A204.1 (cell line): ENCODE measurements around the gene SLC26A3.
"Not testable (repeated sequence)": the region's sequence is repeated elsewhere in the genome, so short reads cannot be mapped to it uniquely, and the experiment has no call there.

Experiments used
- FAIRE-seq: peaks from 2 replicates; lab custom pipeline; 2012; peaks lifted over from hg19 to GRCh38; lab: Jason Lieb, UNC

SLC26A3 gene

GRCh38 chr7:107803009-107803610 is at the start of gene SLC26A3:
TSS of gene SLC26A3 (minus strand) at chr7:107803223. CDS start at chr7:107794509, 8,714 bp downstream.
- no peak for FAIRE-seq

- no peak for FAIRE-seq
These were observed 47.6 kb upstream of the SLC26A3 start for GRCh38 chr7:107850643-107851042.

GRCh38 chr7:107850216-107850615 is 47.2 kb upstream of the SLC26A3 start:
- FAIRE-seq = no peak

DNA sequence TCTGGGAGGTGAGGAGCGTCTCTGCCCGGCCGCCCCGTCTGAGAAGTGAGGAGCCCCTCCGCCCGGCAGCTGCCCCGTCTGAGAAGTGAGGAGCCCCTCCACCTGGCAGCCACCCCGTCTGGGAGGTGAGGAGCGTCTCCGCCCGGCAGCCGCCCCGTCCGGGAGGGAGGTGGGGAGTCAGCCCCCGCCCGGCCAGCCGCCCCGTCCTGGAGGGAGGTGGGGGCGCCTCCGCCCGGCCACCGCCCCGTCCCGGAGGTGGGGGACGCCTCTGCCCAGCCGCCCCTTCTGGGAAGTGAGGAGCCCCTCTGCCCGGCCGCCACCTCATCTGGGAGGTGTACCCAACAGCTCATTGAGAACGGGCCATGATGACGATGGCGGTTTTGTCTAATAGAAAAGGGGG is 45.2 kb upstream of the SLC26A3 start:
- FAIRE-seq = not testable (repeated sequence)

DNA sequence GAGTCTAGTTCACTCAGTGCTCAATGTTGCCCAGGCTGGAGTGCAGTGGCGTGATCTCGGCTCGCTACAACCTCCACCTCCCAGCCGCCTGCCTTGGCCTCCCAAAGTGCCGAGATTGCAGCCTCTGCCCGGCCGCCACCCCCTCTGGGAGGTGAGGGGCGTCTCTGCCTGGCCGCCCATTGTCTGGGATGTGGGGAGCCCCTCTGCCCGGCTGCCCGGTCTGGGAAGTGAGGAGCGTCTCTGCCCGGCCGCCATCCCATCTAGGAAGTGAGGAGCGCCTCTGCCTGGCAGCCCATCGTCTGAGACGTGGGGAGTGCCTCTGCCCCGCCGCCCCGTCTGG is 44.8 kb upstream of the SLC26A3 start:
- FAIRE-seq = not testable (repeated sequence)

DNA sequence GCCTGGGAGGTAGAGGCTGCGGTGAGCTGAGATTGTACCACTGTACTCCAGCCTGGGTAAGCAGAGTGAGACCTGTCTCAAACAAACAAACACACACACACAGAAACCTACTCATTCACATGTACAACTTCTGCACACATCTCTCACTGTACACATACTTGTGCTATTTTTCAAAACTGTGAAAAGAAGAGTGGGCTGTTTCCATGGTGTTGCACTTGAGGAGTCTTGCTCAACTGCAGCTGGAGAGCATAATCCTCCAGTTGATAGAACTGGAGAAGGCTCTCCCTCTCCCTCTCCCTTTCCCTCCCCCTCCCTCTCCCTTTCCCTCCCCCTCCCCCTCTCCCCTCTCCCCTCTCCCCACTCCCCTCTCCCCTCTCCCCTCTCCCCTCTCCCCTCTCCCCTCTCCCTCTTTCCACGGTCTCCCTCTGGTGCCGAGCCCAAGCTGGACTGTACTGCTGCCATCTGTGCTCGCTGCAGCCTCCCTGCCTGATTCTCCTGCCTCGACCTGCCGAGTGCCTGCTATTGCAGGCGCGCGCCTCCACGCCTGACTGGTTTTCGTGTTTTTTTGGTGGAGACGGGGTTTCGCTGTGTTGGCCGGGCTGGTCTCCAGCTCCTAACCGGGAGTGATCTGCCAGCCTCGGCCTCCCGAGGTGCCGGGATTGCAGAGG is 44.3 kb upstream of the SLC26A3 start:
- FAIRE-seq = no peak

DNA sequence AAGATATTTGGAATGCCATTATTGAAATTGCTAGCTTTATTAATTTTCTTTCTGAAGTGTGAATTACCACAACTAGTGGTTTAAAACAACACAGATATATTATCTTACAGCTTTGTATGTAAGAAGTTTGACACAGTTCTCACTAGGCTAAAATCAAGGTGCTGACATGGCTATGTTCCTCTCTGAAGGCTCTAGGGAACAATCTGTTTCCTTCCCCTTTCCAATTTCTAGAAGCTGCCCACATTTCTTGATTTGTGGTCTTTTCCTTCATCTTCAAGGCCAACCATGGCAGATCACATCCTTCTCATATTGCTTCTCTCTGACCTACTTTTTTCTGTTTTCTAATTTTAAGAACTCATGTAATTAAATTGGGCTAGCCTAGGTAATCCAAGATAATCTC is 43.3 kb upstream of the SLC26A3 start:
- no peak for FAIRE-seq

GRCh38 chr7:107843184-107843583 is 40.2 kb upstream of the SLC26A3 start:
- FAIRE-seq = no peak

DNA sequence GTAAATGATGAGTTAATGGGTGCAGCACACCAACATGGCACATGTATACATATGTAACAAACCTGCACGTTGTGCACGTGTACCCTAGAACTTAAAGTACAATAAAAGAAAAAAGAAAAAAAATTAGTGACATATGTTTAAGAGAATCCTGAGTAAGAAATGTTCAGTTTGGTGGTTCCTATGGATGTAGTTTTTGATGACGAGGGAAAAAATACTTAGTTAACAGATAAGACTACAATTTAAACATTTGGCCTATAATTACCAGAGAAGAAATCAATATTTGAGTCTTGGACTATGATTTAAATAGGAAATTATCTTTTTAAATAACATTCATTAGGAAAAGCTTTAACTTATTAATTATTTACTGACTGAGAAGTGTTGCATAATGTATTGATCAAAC is 39.2 kb upstream of the SLC26A3 start:
- no peak for FAIRE-seq

- FAIRE-seq = no peak
These were observed 36.0 kb upstream of the SLC26A3 start for GRCh38 chr7:107838816-107839565.

GRCh38 chr7:107838024-107838601 is 35.1 kb upstream of the SLC26A3 start:
- no peak for FAIRE-seq

- no peak for FAIRE-seq
These were observed 34.1 kb upstream of the SLC26A3 start for GRCh38 chr7:107837145-107837512.

DNA sequence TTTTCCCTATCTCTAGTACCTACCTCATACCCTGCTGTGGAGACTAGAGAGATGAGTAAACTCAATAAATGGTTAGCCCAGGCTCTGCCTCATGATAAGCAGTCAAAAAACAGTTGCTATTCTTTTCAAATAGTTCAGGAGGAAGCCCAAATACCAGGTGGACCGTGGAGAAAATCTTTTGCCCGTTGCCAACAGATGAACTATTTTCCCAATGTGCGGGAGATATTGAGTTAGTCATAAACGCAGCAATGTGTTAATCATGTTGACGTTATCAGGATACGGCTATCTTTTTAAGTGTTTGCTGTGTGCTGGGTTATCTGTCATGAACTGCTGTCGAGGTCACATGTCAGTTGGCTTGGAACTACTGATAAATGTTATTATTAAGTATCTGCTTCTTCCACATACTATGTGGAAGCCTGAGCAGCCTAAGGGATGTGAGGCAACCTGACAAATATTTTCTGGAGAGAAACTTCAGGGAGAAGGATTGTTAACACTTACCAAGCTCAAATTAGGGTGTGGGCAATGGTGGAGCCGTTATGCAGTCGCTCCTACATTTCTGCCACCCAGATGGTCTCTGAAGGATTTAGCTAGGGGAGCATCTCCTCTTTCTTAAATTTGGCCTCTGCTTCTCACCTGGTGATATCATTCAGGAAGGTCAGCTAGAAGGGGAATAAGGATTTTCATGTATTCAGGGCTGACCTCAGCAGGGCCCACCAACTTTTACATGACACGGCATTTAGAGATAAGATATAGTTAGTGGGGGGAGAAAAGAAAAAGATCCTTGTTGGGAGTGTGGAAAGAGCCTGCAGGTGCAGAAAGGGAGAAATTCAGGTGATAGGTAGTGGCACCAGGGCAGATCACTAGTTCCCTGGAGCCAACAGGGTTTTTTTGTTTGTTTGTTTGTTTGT is 33.5 kb upstream of the SLC26A3 start:
- FAIRE-seq = no peak

DNA sequence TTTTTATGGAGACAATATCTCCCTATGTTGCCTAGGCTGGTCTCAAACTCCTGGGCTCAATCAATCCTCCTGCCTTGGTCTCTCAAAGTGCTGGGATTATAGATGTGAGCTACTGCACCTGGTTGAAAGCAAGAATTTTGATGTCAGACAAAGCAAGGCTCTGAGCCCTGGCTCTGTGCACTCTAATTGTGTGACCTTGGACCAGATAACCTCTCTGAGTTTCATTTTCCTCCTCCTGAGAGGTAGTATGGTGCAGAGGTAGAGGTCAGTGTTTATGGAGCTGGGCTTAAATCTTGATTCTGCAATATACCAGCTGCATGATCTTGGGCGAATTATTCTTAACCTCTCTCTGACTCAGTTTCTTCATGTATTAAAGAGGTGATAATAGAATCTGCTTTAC is 31.4 kb upstream of the SLC26A3 start:
- no peak for FAIRE-seq

- FAIRE-seq = no peak
These were observed 30.7 kb upstream of the SLC26A3 start for GRCh38 chr7:107833684-107834106.

- FAIRE-seq = no peak
These were observed 27.4 kb upstream of the SLC26A3 start for GRCh38 chr7:107830420-107830819.

DNA sequence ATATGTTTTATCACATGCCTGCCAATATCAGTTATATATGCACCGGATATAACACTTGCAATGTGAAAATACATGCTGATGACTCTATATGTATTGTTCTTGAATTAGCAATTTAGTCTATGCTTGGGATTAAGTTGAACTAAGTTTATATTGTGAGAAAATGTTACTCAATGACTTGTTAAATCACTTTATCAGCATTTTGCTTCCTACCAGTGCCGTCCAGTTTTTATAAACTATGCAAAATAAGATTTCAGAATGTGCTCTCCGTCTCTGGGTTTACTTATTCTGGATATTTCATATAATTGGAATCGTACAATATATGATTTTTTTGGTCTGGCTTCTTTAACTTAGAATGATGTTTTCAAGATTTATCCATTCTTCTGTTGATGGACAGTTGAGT is 25.5 kb upstream of the SLC26A3 start:
- FAIRE-seq = no peak

DNA sequence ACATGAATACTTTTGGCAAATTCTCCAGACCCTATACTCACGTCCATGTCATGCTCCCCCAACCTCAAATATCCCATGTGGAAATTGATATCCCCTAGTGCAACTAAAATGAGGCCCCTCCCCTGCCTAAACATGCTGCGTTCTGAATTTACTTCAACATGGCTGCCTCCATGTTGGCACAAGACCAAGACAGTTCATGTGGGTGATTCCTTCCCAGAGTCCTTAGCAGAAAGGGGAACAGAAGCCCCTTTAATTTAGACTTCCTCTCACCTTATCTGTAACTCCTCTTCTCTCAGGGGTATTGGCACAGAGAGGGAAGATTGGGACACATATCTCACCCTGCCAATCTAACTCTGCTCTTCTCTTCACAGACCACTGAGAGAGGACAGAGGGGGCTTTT is 24.5 kb upstream of the SLC26A3 start:
- no peak for FAIRE-seq

DNA sequence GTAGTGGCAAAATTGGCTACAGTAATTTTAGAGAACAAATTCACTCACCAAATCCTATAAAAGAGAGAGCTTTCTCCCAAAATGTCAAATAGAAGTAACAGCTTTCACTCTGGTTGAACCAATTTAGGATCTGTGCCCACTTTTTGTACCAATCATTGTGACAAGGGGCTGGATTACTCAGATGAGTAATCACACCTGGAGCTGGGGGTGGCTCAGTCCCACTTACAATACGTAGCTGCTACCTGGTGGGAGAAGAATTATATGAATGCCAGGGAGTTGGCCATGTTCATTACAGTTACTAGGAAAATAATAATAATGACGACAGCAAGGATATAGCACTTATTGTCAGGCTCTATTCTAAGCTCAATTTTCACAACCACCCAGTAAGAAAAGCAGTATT is 23.4 kb upstream of the SLC26A3 start:
- FAIRE-seq = no peak

DNA sequence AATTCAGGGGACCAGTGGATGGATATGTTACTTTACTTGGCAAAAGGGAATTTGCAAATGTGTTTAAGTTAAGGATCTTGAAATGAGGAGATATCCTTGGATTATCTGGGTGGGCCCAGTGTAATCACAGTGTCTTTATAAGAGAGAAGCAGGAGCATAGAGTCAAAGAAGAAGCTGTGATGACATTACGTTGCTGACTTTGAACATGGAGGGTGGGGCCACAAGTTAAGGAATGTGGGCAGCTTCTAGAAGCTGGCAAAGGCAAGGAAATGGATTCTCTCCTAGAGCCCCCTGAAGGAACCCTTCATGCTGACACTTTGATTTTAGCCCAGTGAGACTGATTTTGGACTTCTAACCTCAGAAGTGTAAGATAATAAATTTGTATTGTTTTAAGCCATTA is 21.8 kb upstream of the SLC26A3 start:
- no peak for FAIRE-seq

GRCh38 chr7:107818622-107819021 is 15.6 kb upstream of the SLC26A3 start:
- no peak for FAIRE-seq

GRCh38 chr7:107816011-107816566 is 13.1 kb upstream of the SLC26A3 start:
- FAIRE-seq = no peak
